Colon (tissue), 2 donors: ENCODE measurements around the gene CCNF.

ENCODE experiments used
- FAIRE-seq: peaks from 2 replicates; lab custom pipeline; 2012; peaks lifted over from hg19 to GRCh38; lab: Jason Lieb, UNC
- donor health status: control.
- donor health status: control.

The CCNF gene

DNA sequence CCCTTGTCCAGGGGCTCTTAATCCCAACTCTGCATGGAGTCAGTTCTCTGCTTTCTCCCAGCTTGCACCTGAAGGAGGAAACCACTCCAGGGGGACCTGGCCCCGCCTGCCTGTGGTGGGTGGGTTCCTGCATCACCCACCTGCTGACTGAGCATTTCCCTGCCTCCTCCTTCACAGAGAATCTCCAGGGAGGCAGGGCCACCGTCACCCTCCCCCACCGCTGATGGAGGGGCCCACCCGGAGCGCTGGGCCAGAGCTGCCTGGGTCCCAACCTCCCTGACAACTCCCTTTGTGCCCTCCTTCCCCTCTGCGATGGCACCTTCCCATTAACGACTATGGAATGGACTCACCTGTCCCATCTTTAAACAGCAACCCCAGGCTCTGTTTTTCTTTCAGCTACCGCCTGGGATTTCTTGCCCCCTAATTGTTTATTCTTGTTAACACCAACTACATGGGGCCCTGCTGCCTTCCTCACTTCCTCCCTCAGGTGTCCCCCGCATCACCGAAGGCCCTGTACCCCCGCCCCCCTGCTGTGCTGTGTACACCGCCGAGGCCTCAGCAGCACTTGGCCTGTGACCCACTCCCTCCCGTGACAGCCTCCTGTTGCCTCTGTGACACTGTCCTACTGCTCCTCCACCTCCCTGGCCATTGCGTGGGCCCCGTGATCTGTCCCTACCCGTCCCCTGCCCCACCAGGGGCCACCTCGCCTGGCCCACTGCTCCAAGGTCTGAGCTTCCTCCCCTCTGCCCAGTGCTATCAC lies 29.8 kb downstream of the CCNF start:
- FAIRE-seq: no peak

DNA sequence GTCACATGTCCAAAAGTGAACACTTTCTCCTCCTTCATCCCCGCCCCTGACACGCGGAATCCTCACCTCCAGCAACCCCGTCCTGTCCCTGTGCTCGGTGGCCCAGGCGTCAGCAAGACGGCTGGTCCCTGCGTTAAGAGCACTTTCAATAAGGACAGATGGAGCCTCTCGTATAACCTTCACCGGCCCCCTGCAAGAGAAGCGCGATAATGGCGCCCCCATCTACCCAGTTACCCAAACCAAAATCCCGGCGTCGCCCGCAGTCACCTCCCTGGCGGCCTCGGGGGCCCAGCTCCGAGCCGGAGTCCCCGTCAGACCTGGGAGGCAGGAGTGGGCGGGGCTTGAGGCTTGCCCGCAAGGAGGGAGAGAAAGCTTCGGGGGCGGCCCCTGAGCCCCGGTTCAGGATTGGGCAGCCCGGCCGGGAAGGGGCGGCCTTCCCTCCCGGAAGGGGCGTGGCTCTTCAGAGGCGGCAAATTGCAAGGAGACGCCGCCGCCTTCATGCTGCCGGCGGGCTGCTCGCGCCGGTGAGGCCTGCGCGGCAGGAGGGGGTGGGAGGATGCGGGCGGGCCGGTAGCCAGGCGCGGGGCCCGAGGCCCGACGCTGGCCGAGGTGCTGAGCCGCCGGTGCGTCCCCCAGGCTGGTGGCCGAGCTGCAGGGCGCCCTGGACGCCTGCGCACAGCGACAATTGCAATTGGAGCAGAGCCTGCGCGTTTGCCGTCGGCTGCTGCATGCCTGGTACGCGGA lies 30.6 kb downstream of the CCNF start, which contains the start of gene TEDC2:
Gene TEDC2 (plus strand): TSS at position 463 of the 744 bp plus-strand sequence. CDS start 36 bp downstream, at position 499.
- no peak for FAIRE-seq

DNA sequence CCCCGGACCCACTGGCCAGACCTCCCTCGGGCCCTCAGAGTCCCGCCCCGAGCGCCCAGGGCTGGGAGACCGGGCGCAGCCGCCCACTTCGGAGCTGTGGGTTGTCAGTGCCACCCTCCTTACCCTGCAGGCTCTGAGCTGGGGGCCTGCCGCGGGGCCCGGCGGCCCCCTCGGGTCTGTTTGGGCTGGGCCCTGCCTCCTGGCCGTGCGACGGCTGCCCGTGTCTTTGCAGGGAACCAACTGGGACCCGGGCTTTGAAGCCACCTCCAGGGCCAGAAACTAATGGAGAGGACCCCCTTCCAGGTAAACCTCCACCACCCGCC lies 31.1 kb downstream of the CCNF start:
- no peak for FAIRE-seq

DNA sequence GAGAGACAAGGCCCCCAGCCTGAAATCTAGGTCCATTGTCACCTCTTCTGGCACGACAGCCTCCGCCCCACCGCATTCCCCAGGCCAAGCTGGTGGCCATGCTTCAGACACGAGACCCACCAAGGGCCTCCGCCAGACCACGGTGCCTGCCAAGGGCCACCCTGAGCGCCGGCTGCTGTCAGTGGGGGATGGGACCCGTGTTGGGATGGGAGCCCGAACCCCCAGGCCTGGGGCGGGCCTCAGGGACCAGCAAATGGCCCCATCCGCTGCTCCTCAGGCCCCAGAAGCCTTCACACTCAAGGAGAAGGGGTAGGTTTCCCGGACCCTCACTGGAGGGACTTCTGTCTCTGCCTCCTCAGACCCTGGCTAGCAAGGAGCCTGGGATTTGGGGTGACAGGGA lies 31.7 kb downstream of the CCNF start:
- no peak for FAIRE-seq

DNA sequence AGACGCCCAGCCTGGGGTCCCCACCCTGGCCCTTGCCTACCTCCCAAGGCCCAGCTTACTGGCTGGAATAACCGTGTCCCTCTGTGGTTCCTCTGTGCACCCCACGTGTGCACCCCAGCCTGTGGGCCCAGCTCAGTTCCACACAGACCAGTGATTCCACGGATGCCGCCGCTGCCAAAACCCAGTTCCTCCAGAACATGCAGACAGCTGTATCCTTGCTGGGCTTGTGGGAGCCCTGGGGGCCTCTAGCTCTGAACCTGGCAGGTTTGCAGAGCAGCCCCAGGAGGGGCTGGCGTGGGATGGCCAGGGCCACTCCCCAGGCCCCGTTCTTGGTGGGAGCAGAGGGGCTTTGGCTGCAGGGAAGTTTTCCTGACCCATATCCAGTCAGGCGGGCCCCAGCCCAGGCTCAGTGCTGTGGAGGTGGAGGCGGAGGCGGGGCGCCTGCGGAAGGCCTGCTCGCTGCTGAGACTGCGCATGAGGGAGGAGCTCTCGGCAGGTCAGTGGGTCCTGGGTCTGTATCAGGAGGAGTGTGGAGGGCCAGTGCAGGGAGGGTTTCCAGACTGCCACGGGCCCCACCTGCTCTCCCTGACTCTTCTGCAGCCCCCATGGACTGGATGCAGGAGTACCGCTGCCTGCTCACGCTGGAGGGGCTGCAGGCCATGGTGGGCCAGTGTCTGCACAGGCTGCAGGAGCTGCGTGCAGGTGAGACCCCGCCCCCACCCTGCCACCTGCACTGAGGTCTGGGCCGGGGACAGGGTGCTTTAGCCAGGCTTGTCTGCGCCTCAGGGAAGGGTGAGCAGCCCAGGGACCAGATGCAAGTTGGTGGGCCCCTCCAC lies 33.0 kb downstream of the CCNF start:
- FAIRE-seq: no peak

DNA sequence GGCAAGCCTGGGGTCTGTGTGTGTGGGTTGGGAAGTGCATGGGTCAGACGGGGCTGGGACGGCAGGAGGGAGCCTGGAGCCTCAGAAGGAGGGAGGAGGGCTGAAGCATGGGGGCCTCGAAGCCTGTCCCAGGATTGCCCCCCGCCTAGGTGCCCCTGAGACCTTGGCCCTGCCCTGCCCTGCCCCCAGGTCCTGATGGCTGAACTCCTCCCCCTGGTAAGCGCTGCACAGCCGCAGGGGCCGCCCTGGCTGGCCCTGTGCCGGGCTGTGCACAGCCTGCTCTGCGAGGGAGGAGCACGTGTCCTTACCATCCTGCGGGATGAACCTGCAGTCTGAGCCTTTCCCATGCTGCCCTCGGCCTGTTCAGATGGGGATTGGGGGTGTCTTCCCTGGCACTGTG lies 35.1 kb downstream of the CCNF start:
- no peak for FAIRE-seq

DNA sequence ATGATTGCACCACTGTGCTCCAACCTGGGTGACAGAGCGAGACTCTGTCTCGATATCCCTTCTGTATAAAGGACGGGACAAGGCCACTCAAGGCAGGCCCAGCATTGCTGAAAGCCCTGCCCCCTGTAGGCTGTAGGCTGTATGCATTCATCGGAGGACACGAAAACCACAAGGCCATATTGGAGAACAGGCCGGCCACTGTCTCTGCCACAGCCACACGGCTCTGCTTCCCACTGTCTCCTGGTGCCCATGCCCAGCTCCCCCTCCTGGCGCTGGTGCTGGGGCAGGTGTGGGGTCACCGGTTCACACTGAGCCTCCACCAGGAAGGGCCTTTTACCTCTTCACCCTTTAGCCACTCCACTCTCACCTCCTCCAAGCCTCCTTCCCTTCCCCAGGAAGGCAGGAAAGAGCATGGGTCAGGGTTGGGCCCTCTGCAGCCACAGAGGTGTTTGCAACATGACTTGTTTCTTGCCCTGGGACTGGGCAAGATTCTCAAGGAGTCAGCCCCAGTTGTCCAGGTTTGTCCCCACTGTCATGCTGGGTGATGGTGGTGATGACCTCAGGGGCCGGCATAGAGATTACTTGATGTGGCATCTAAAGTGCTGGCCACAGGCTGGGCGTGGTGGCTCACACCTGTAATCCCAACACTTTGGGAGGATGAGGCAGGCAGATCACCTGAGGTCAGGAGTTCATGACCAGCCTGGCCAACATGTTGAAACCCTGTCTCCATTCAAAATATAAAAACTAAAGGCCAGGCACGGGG lies 36.6 kb downstream of the CCNF start:
- FAIRE-seq: no peak

DNA sequence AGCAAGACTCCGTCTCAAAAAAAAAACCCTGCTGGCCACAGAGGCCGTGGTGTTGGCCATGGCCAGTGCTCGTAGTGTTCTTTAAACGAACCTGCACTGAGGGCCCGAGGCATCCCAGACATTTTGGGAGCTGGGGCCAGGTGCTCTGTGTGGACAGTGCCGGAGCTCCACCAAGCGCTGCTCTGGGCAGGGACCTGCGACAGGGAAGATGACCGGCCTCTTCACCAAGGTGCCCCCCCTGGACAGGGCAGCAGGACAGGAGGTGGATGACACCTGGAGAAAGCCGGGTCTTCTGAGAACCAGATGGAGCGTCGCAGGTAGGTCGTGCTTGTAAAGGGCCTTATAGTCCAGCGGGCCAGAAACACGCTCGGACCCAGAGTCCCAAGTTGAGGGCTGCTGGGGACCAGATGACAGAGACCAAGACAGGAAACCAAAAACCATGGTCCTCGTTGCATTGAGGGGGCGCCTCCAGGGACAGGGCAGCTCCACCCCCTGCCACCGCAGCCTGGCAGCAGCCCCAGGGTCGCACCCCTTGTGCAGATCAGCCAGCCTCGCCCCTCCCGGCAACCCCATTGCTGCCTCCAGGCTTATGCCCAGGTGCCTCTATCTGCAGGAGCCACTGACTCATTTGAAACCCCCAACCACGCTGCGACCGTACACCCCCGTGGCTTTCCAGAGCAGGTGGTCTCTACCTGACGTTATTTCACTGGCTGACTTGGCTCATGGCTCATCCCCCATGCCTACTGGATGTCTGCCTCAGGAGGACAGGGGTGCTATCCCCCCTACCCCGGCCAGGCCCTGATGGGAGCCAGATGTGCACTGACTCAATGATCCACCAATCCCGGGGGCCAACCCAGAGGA lies 37.6 kb downstream of the CCNF start:
- no peak for FAIRE-seq

DNA sequence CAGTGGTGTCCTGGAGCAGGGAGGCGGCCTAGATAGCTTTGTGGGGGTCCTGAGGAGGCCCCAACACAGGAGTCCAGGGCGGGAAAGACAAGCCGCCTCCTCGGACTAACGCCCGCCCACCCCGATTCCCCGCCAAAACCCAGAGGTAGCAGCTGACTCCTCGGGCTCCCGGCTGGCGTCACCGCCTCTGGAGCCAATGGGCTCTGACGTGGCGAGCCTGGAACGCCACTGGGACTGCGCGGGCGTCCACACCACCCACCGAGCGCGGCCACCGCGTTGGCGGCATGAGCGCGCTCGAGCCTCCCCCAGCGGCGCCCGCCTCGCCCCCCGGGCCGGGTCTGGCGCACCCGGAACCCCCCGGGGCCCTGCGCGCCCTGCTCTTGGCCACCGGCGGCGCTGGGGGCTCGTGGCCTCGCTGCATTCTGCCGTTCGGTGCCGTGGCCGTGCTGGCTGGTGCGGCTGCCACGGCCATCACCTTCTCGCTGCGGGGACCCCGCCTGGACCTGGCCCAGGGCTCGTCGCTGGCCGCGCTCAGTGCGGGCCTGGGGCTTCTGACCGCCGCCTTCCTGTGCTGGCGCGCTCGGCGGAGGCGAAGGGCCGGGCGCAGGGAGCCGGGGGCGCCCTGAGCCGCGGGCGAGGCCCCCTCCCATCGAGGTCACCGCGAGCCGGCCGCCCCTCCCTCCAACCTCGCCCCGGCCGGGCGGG lies 38.4 kb downstream of the CCNF start:
- no peak for FAIRE-seq

DNA sequence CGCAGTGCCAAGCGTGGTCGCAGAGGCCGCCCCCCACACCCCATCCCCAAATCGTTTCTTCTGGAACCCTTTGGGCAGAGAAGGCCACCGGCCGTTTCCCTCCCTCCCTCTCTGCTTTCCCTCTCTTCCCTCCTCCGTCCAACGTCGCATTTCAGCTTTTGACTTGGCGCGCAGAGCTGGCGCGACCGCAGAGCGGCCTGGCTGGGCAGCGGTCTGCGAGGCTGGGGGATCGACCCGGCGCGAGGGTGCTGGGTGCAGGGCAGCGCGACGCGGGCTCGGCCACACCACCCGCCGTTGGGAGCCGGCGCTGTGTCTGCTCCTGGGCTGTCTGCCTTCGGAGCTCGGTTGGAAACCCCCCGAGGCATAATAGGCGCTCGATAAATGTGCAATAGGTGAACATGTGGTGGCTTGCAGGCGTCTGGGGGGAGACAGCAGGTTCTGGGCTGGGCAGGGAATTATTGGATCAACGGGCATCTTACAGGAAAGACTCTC lies 39.0 kb downstream of the CCNF start:
- no peak for FAIRE-seq

DNA sequence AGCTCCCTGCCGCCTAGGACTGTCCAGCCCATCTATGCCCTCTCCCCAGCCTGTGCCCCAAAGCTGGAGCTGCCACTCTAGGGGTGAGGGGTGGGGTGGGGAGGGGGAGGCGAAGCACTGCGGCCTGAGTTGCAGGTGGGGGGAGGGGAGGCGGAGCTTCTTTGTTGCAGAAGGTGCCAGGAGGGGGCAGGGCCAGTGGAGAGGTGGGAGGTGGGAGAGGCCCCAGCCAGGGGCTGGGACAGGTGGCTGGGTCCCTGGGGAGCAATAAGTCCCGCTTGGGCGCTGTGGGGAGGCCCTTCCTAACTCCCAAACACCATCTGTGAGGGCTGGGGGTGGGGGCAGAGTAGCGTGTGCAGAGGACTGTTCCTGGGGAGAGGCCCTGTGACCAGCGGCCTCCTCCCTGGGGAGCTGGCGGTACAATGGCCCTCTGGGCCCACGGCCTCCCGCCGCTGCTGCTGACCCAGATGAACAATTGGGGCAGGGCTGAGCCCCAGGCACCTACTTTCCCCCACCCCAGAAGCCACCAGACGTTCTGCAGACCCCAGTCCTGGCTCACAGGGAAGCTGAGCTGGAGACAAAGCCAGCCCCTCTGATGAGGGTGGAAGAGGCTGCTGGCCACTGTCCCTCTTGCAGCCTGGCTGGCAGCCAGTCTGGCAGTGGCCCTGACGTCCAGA lies 39.6 kb downstream of the CCNF start:
- FAIRE-seq: no peak

DNA sequence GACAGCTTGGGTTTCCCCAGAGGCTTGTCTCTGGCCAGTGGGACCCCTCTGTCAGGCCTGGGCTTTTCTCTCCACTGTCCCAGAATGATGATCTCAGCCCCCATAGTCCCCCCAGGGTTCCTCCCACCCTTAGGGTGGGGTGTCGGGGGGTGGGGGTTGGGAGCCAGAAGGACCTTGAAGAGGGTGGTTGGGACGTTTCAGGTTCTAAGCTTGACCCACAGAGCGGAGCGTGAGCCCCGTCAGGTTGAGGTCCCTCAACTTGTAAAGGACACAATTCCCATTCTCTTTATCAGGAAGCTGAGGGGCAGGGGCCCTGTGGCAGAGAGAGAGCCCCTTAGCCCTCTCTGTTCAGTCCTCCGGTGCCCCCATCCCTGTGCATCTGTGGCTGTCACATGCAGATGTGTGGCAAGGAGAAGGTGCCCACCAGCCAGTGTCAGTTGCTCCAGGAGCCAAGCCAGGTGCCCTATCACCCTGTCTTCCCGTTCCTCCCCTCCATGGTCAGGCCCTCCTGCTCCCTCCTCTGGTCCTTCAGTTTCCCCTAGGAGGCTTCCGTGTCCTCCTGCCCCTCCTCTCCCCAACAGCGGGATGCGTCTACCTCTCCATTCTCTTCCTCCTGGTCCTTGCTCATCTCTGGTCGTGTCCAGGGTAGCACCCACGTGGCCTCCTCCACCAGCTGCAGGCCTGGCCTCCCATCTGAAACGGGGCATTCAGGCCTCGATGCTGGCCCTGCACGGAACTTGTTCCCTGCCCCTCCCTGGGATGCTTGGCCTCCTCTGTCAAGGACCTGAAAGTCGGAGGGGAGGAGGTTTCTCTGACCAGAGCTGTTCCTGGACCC lies 40.4 kb downstream of the CCNF start:
- no peak for FAIRE-seq

DNA sequence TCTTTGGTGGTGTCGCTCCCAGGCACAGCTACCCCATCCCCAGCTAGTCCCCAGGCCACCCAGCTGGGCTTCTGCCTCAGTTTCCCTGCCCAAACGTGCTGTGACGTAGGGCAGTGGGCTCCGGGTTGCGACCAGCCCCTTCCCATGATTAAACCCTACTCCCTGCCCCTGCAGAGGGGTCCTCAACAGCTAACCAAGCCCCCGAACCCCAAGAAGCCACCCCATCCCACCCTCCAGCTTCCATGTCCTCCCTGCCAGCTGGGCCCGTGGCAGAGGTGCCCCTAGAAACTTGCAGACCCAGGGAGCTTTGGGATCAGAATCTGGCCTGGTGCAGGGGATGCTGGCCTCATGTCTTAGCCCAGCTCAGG lies 41.0 kb downstream of the CCNF start:
- no peak for FAIRE-seq

DNA sequence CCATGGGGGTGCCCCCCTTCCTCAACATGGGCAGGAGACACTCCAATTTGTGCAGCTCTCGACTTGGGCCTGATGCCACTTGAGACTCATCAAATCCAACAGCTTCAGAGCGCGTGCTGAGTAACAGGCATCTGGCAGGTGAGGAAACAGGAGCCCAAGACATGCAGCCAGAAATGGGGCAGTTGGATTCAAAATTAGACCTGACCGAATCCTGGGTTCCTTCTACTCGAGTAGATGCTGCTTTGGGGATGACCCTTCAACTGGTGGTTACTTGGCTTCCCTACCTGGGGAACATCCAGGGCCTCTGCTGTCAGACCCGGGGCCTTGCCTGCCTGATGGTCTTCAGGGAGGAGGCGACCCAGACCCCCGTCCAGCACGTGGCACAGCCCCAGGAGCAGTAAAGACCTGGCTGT lies 41.4 kb downstream of the CCNF start:
- FAIRE-seq: no peak

DNA sequence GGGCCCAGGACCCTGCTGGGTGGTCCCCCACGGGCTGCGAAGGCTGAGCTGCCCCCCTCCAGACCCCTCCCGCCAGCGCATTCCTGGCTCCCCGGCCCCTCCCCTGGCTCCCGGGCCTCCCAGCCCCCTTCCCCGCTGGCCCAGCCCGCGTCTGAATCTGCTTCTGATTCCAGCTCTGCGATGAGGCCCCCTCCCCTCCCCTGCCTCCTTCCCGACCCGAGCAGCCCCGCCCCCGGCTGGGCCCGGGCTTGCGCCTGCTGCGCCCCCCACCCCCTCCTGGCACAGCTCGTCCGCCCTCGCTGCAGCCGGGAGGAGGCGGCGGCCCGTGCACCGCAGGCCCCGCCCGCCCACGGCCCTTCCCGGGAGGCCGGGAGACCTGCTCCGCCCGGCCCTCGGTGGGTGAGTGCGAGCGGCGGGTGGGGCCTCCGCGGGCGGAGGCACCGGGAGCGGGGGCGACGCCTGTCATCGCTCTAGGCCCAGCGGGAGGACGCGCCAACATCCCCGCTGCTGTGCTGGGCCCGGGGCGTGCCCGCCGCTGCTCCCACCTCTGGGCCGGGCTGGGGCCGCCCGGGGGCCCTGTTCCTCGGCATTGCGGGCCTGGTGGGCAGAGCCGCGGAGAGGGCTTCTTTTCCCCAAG lies 41.9 kb downstream of the CCNF start, which contains the start of gene NTN3:
Gene NTN3 (plus strand): TSS at position 282 of the 637 bp plus-strand sequence. CDS start 405 bp downstream, outside the sequence.
- no peak for FAIRE-seq

DNA sequence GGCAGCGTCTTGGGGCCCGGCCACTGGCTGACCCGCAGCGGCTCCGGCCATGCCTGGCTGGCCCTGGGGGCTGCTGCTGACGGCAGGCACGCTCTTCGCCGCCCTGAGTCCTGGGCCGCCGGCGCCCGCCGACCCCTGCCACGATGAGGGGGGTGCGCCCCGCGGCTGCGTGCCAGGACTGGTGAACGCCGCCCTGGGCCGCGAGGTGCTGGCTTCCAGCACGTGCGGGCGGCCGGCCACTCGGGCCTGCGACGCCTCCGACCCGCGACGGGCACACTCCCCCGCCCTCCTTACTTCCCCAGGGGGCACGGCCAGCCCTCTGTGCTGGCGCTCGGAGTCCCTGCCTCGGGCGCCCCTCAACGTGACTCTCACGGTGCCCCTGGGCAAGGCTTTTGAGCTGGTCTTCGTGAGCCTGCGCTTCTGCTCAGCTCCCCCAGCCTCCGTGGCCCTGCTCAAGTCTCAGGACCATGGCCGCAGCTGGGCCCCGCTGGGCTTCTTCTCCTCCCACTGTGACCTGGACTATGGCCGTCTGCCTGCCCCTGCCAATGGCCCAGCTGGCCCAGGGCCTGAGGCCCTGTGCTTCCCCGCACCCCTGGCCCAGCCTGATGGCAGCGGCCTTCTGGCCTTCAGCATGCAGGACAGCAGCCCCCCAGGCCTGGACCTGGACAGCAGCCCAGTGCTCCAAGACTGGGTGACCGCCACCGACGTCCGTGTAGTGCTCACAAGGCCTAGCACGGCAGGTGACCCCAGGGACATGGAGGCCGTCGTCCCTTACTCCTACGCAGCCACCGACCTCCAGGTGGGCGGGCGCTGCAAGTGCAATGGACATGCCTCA lies 42.6 kb downstream of the CCNF start:
- no peak for FAIRE-seq

DNA sequence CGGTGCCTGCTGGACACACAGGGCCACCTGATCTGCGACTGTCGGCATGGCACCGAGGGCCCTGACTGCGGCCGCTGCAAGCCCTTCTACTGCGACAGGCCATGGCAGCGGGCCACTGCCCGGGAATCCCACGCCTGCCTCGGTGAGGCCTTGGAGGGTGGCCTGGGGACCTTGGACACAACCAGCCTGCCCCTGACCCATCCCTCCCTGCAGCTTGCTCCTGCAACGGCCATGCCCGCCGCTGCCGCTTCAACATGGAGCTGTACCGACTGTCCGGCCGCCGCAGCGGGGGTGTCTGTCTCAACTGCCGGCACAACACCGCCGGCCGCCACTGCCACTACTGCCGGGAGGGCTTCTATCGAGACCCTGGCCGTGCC lies 43.2 kb downstream of the CCNF start:
- FAIRE-seq: no peak
